A673 (cell line): ENCODE results near the gene MEG3. TPM values are rescaled to one million over a fixed set of nuclear protein-coding genes. Genes with fewer than 3 reads are reported as not detected.

ENCODE experiments used
- BruUV-seq: library from RNA; stranded (reverse); fragments of 400-500 nt; replicated peaks from 2 replicates; lab custom pipeline; 2021; lab: Mats Ljungman, UMichigan
- CTCF ChIA-PET: fragments of 300-600 bp; sonication (Branson Sonifier 250); formaldehyde crosslinking; loops from one replicate; lab custom pipeline; 2022; ENCODE audit warnings: antibody characterized with exemption; lab: Charles Lee
- POLR2A ChIA-PET: fragments of 300-600 bp; sonication (Branson Sonifier 250); formaldehyde crosslinking; loops from one replicate; lab custom pipeline; 2022; ENCODE audit warnings: antibody characterized with exemption; ENCODE audit not compliant: low non-redundant PET; lab: Charles Lee
- DNase-seq: peaks from one replicate; pipeline ENCODE4 v3.0.0-alpha.2; 2015; ENCODE audit warnings: low spot score
- H3K27ac ChIP-seq: fragments of 200-600 bp; sonication (generic); 2 replicates; pipeline ENCODE4 v1.5.1; 2016; ENCODE audit warnings: mixed run types, low read depth, mild to moderate bottlenecking, mixed read lengths, antibody characterized with exemption, low read length; ENCODE audit not compliant: poor library complexity, severe bottlenecking
- H3K27me3 ChIP-seq: fragments of 200-600 bp; sonication (generic); replicated peaks from 2 replicates; pipeline ENCODE4 v1.6.1; 2017; ENCODE audit warnings: mixed run types, low read depth, mild to moderate bottlenecking, mixed read lengths, antibody characterized with exemption, low read length; ENCODE audit not compliant: insufficient read depth, poor library complexity
- H3K36me3 ChIP-seq: fragments of 200-600 bp; sonication (generic); 2 replicates; pipeline ENCODE4 v1.6.1; 2016; ENCODE audit warnings: mixed run types, mild to moderate bottlenecking, mixed read lengths, antibody characterized with exemption, low read length; ENCODE audit not compliant: insufficient read depth, poor library complexity, severe bottlenecking
- H3K4me1 ChIP-seq: fragments of 200-600 bp; sonication (generic); 2 replicates; pipeline ENCODE4 v1.6.1; 2017; ENCODE audit warnings: mixed run types, mild to moderate bottlenecking, mixed read lengths, antibody characterized with exemption, low read length; ENCODE audit not compliant: insufficient read depth, poor library complexity, severe bottlenecking
- H3K4me3 ChIP-seq: fragments of 200-600 bp; sonication (generic); 2 replicates; pipeline ENCODE4 v1.5.1; 2016; ENCODE audit warnings: low read depth, mixed run types, mild to moderate bottlenecking, mixed read lengths, low read length; ENCODE audit not compliant: poor library complexity, severe bottlenecking
- H3K9me3 ChIP-seq: fragments of 200-600 bp; sonication (generic); 2 replicates; pipeline ENCODE4 v1.6.1; 2016; ENCODE audit warnings: mixed run types, low read depth, mild to moderate bottlenecking, mixed read lengths, antibody characterized with exemption, low read length; ENCODE audit not compliant: poor library complexity, severe bottlenecking
- CTCF ChIP-seq: fragments of 300-800, 200-600 bp; sonication (generic); conservative IDR thresholded peaks from 2 replicates; pipeline ENCODE4 v1.5.1; 2017; ENCODE audit warnings: low read depth, mild to moderate bottlenecking, antibody characterized with exemption, low read length, moderate library complexity, mixed read lengths
- EZH2 ChIP-seq: fragments of 200-600 bp; sonication (generic); IDR thresholded peaks from 2 replicates; pipeline ENCODE4 v1.6.1; 2017; ENCODE audit warnings: borderline replicate concordance, low read depth, mild to moderate bottlenecking, mixed read lengths, antibody characterized with exemption, low read length; ENCODE audit not compliant: poor library complexity, severe bottlenecking
- intact Hi-C: fragments of 100-400 bp; cut with micrococcal nuclease; formaldehyde crosslinking; loops from one replicate; pipeline ENCODE4 v1.10.0; 2022; ENCODE audit not compliant: unreplicated experiment
- total RNA-seq: library from RNA; stranded (reverse); gene quantifications from 2 replicates; pipeline ENCODE4 v1.2.3, GENCODE V29; 2021

MEG3 gene
- total RNA-seq, 1 experiment from 2014 or later, result 58.7 TPM

GRCh38 chr14:100902295-100903133 lies 76.6 kb downstream of the MEG3 start:
- intact Hi-C loops, result loop anchor here (5.0 to 10.0 kb wide), 4 partner anchors 50 to 725 kb away; no protein-coding TSS in a partner anchor
- POLR2A ChIA-PET, result no interaction called here

GRCh38 chr14:100903134-100903468 lies 77.2 kb downstream of the MEG3 start:
- ChIA-PET CTCF (no interaction called here), POLR2A (no interaction called here)
- intact Hi-C loops, result loop anchor here (5.0 to 10.0 kb wide), 4 partner anchors 51 to 724 kb away; no protein-coding TSS in a partner anchor
- TF ChIP-seq CTCF (no peak), EZH2 (no peak)
- DNase-seq, result no peak
- Histone ChIP-seq H3K27me3 (peaks cover 15% of the 10 kb centered on the region), H3K4me3 (no peak overlapping the region), H3K27ac (no peak overlapping the region), H3K9me3 (no peaks in the 10 kb centered on the region), H3K4me1 (peaks cover 33% of the 10 kb centered on the region), H3K36me3 (no peaks in the 10 kb centered on the region)
- BruUV-seq, result no TSS peak

More at GRCh38 chr14:100902295-100903133, 76.6 kb downstream of the MEG3 start:
- DNase-seq, result no peak
- Histone ChIP-seq H3K4me1 (peaks cover 37% of the 10 kb centered on the region), H3K27ac (no peak overlapping the region), H3K4me3 (no peak overlapping the region), H3K36me3 (no peaks in the 10 kb centered on the region), H3K9me3 (no peaks in the 10 kb centered on the region), H3K27me3 (peaks cover 15% of the 10 kb centered on the region)
- CTCF ChIA-PET, result no interaction called here
- TF ChIP-seq EZH2, result no peak
- TF ChIP-seq CTCF, result no peak
- BruUV-seq, result no TSS peak

GRCh38 chr14:100903672-100904185 lies 77.8 kb downstream of the MEG3 start, which contains the start of gene RTL1:
Gene RTL1 (minus strand): TSS chr14:100903722. CDS start chr14:100884788, 18,934 bp downstream.
- Histone ChIP-seq H3K27ac (no peak within 1 kb of the TSS), H3K9me3 (no peaks in the 10 kb centered on the region), H3K4me3 (no peak within 1 kb of the TSS), H3K27me3 (peaks cover 15% of the 10 kb centered on the region), H3K4me1 (peaks cover 27% of the 10 kb centered on the region), H3K36me3 (no peaks in the 10 kb centered on the region)
- no TSS peak for BruUV-seq
- ChIA-PET CTCF (no interaction called here), POLR2A (no interaction called here)
- DNase-seq, result no peak
- TF ChIP-seq CTCF, result no peak
- no peak for TF ChIP-seq EZH2
- intact Hi-C loops, result loop anchor here (5.0 to 10.0 kb wide), 4 partner anchors 51 to 724 kb away; no protein-coding TSS in a partner anchor
